Measurements from ENCODE around the gene MMP14.

GRCh38 chr14:22883173-22883976, 47.0 kb downstream of the MMP14 start, which contains the start of gene REM2:
- TF ChIP-seq CTCF (IDR thresholded peaks at IDR 0.05; ENCODE audit: insufficient read depth, low read length) (no peak), GABPA (IDR thresholded peaks at IDR 0.05; ENCODE audit: low read depth) (no peak), REST (IDR thresholded peaks at IDR 0.05; ENCODE audit: insufficient replicate concordance, low read depth) (no peak)

Data from HL-60 (cell line).